Right kidney (tissue), 9 donors: ENCODE results near the gene PSRC1.
"Not testable (repeated sequence)": the region's sequence is repeated elsewhere in the genome, so short reads cannot be mapped to it uniquely, and the experiment has no call there.

Experiments used
- DNase-seq: peaks from one replicate; pipeline ENCODE4 v3.0.0-alpha.2; 2016
- long read RNA-seq, 8 donors: transcript quantifications; one replicate each; lab custom pipeline, GENCODE V29; 2026

PSRC1 gene
- long read RNA-seq, donor 1, partial matches to known transcripts, result 16 of 20 reads
- long read RNA-seq, donor 1, other reads (novel, unspliced or antisense), result 0 of 20 reads
- long read RNA-seq, donor 2, partial matches to known transcripts, result 5 of 10 reads
- long read RNA-seq, donor 2, other reads (novel, unspliced or antisense), result 0 of 10 reads
- long read RNA-seq, donor 3, result 0 reads
- long read RNA-seq, donor 4, partial matches to known transcripts, result 7 of 11 reads
- long read RNA-seq, donor 4, other reads (novel, unspliced or antisense), result 0 of 11 reads
- long read RNA-seq, donor 5, partial matches to known transcripts, result 0 of 5 reads
- long read RNA-seq, donor 5, other reads (novel, unspliced or antisense), result 0 of 5 reads
- long read RNA-seq, donor 6, partial matches to known transcripts, result 5 of 6 reads
- long read RNA-seq, donor 6, other reads (novel, unspliced or antisense), result 0 of 6 reads
- long read RNA-seq, donor 7, partial matches to known transcripts, result 21 of 26 reads
- long read RNA-seq, donor 7, other reads (novel, unspliced or antisense), result 0 of 26 reads
- long read RNA-seq, donor 8, partial matches to known transcripts, result 0 of 5 reads
- long read RNA-seq, donor 8, other reads (novel, unspliced or antisense), result 0 of 5 reads

DNA sequence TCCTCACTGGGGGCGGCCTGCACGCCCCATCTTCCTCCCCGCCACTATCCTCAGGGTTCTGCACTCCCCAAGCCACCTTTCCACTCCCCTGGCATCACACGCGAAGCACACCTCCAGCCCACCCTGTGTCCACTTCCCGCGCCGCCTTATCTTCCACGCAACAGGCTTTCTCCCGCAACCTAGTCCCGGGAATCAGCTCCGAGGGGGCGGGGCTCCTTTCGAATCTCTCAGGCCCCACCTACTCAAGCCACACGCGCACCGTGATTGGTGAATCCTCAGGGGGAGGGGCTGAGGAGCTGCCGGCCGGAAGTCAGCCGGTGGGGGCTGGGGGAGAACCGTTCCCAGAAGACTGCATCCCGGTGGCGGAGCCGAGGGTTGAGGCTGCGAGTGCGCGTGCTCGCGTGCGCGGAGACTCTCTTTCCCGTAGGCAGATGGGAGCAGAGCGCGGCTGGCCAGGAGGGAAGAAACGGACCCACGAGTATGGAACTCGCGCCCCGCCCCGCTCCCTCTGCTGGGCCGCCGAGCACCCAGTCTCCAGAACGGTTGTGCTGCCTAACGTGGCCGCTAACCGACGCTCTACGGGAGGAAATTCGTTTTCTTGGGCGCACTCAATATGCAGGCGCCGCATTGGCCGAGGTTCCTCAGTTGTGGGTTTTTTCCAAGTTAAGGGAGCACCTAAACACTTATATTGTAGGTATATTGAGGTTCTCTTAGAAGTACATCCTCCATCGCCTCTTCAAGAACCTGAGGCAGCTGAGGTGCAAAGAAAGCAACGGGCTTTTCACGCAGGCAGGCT lies at the start of gene PSRC1:
Gene PSRC1, minus strand, starts transcription at position 194 of the 796 bp plus-strand sequence.
- peak; percentile 95 for DNase-seq

DNA sequence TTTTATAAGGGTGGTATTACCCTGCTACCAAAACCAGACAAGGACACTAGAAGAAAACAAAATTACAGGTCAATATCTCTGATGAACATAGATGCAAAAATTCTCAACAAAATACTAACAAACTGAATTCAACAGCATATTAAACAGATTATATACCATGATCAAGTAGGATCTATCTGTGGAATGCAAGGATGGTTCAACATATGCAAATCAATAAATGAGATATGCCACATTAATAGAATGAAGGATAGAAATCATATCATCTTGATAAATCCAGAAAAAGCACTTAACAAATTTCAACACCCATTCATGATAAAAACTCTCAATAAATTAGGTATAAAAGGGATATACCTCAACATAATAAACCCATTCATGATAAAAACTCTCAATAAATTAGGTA lies 48.2 kb upstream of the PSRC1 start:
- DNase-seq, result no peak

DNA sequence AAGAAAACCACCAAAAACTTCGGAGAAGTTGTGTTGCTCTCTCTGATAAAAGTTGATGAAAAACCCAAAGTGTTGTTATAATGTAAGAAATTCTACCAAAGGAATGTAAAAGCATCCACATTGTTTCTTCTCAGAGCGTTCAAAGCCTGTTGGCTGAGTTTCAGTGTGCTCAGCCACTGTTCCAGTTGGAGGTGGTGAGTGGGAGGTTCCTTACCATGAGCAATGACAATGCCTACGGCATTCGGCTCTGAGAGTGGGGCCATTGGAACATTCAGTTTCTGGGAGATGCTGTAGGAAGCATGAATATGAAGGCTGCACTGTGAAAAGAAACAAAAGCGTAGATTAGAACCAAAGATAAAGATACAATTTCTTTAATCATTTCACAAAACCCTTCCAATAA lies 44.3 kb upstream of the PSRC1 start:
- no peak for DNase-seq

DNA sequence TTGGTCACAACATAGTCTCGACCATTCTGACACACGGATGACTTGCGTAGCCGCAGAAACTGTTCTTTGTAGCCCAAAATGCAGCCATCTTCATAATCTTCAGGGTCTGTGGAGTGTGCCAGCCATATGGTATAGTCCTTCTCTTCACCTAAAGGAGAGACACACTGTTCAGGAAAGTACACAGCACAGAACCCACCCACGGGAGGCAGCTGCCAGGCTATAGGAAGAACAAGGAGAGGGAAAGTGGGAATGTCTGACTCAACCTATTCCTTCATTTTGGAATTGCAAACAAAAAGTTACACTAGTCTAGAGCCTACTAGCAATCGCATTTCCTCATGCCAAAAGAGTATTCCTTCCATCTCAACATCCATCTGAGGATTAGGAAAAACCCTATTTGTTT lies 40.0 kb upstream of the PSRC1 start:
- DNase-seq, result no peak

DNA sequence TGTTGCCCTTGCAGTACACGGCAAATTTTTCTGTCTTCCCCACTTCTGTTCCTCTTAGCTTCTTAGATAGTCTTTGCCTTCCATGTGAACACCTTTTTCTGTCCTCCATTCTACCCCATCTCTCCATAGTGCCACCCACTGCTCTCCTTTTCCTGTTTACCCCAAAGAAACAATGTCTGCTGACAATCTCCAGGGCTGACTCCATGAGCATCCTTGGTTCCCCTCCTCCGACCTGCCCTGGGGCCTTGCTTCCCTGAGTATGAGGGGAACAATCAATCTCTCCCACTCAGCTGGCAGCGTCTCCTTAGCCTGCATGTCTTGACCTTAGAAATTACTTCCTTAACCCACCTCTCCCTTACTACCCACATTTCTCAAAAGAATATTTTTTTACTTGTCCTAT lies 36.2 kb upstream of the PSRC1 start:
- DNase-seq, result no peak

DNA sequence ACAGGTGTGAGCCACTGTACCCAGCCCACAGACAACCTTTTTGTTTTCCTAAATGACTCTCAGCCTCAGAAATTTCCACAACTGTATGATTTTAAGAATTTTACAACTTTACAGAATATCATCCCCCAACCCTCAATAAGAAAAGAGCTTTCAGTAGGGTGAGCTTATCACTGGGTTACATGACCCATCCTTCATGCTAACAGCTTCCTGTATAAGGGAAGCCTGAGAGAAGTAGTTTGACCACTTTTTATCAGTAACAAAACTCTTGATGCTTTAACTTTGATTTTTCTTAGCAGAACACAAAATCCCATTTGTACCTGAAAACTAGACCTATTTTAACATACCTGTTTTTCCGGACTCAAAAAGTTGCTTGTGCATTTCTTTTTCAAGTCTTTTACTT lies 33.6 kb upstream of the PSRC1 start:
- no peak for DNase-seq

DNA sequence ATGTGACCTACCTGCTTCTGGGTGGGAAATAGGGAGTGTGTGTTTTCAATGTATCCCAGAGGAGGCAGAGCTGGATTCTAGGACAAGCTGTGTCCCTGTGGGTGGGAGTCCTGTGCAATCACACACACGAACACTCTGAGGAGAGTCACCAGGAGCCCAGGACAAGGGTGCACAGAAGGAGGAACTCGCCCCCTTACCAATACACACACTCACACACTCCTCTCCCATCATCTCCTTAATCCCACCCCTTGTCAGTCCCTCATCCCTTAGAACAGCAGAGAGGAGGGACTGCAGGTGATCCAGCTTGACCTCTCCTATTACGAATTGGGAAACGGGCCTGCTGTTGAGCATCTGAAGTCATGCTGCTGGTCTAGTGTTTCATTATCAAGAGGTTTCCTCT lies 32.3 kb upstream of the PSRC1 start:
- no peak for DNase-seq

DNA sequence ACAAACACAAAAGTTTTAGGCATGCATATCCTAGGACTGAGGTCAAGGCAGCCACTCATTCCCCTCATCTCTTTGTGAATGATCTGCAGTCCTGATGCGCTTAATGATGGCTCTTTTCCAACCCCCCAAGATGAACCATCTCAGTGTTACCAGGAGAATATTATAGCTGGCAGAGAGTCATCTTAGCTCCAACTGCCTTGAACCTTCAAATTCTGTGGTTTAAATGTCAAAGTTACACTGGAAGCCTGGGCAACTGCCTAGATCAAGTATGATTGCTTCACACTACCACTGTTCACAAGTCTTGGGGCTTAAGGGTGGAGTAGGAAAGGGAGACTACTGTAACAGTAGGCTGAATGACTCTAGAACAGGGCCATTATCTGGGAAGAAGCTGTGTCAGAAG lies 31.9 kb upstream of the PSRC1 start:
- no peak for DNase-seq

DNA sequence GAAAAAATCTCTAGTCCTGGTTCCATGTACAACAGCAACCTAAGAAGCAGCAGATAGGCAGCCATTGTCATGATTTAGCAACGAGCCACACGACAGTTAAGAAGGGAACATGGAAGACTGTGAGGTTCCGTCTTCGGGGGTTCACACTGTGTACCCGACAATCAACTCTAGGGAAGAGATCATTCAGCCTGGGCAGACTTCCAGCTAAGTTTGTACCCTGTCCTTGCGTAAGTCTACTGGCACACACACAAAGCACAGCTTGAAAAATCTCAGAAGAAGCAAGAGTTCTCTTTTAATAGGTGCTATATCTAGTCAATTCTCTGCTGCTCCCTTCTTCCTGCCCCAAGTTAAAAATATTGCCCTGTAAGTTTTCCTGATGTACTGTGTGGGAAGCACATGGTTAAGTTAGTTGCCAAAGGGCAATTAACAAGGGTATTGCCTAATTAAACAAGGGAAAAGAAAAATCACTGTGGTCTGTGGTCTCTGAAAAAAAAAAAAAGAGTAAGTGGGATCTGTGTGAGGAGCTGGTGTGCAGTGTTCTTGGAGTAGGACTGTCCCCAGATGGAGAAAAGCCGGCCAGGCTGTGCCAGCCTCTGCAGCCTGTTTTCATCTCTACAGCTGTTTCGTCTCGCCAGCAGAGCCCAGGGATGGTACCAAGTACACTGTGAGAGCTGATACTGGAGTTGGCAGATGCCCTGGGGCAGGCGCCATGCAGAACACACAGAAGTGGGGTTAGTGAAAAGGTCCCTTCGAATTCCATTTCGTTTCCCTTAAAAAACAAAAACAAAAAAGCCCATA lies 30.2 kb upstream of the PSRC1 start:
- no peak for DNase-seq

DNA sequence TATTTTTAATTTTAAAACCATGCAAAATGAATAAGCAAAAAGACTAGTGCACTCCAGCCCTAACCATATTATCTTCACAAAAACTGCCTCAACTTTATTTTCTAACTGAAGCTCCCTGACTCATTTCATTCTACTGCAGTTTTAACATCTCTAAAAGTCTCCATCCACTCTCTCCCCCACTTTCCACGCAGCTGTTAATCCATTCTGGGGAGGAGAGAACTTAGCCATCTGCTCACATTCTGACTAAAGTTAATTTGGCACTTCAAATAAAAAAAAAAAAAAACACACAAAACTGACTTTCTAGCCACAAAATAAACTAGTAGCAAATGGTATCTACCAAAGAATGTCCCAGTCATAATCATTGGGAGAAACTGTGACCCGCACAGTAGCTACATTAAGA lies 29.3 kb upstream of the PSRC1 start:
- DNase-seq, result no peak

DNA sequence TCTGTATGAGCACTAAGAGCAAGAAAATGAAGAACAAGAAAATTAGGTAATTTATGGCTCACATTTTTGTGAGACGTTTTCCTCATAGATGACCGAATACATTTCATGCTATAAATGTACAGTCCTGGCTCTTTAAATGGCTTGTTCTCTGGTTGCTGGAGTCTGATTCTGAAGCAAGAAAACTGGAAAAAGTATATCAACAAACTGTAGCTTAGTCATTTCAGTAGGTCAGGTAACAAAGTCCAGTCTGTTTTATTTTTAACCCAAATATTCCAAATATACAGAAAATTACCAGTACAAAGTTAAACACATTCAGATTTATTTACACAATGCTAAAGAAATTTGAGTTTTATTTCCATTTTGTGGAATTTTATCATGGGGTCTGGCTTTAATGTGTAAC lies 26.4 kb upstream of the PSRC1 start:
- DNase-seq, result no peak

DNA sequence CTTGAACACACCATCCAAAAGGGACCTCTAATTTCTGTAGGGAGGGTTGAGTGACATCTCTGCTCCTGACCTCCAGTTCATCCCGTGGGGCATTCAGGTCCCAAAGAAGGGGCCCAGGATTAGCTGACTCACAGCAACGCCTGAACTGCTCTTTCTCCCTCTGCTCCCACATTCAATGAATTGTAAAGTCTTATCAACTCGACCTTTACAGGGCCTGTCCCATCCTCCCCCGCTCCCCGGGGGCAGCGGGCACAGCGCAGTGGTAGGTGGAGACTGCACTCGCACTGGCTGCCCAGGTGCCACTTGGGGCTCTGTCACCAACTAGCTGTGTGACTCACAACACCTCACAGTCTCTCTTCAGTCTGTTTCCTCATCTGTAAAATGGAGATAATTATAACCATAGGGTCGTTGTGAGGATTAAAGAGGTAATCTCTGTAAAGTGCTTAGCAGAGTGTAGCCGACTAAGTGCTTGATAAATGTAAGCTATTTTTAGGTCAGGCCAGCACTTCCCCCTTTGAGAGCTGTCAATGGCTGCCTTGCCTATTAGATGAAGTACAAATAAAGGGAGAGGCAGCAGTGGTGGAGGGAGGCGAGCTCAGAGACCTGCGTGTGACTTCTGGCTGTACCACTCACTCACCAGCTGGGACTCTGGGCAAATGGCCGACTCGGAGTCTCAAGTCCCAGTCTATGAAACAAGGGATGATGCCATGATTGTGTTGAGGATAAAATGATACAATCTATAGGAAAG lies 24.5 kb upstream of the PSRC1 start:
- no peak for DNase-seq

DNA sequence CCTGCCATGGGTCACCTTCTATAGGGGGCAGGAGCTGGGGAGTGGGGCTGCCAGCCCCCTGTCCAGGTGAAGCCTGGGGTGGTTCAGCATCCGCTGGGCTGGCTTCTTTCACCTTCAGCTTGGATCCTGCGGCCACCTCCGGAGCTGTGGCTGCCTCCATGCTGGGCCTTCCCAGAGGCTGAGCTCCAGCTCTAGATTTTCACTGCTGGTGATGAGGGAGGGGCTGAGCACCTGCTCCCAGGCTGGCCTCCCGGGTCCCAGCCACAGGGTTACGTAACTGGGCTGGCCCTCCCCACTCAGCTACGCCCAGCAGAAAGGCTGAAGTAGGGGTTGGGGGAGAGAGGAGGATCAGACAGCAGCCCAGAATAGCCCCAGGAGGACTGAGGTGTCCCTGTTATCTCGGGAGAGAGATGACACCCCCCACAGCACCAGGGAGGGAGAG lies 23.9 kb upstream of the PSRC1 start, which contains the start of gene MYBPHL:
Gene MYBPHL, minus strand, starts transcription at position 180 of the 442 bp plus-strand sequence. Its CDS starts 20 bp downstream, at position 160.
- DNase-seq, result no peak

DNA sequence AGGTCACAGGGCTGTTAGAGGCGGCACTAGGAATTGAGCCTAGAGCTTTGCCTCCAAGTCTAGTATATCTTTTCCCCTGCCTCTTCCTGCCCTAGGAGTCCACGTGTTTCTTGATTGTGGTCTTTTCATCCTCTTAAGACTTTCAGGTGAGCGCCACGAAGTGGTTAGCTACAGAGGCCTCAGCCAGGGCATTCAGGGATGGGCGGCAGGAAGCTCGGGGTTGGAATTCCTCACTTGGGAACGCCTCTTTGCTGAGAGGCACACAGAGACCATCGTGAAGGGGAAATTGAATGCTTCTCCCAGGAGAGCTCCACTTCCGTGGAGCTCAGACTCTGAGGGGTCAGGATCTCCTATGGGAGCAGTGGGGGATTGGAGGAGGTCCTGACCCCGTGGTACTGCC lies 23.0 kb upstream of the PSRC1 start:
- not testable (repeated sequence) for DNase-seq

DNA sequence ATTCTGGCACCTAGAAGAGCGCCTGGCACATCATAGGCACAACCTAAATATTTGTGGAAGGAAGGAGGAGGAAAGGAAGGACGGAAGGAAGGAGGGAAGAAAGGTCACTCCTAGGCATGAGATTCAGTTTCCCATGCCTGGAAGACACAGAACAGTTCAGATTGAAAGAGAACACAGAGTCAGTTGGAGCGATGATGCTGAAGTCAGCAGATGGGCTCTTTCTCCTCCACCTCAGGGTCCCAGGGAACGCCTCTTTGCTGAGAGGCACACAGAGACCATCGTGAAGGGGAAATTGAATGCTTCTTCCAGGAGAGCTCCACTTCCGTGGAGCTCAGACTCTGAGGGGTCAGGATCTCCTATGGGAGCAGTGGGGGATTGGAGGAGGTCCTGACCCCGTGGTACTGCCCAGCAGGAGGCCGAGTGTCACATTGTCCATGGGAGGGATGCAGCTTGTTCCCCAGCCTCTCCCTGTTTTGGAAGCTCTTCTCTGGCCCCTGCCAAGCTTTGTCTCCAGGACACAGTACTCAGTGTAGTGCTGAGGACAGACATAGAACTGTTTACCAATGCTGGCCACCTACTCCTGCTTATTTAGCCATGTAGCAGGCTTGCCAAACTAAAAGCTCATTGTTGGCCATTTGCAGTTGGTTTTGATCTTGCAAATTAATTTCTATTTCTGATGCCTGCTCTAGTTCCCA lies 21.4 kb upstream of the PSRC1 start:
- no peak for DNase-seq

DNA sequence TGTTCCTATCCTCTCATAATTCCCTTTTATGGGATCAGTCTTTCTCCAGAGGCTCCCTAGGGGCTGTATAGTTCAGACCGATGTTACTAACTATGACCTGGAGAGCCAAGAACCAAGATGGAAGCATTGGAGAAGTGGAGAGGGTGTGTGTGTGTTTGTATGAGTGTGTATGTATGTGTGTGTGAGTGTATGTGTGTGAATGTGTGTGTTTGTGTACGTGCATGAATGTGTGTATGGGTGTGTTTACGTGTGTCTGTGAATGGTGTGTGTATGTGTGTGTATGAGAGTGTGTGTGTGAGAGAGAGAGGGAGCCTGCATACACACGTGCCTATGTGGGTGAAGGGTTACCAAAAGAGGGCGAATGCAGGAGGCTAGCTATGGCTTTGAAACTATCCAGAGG lies 18.9 kb upstream of the PSRC1 start:
- no peak for DNase-seq

DNA sequence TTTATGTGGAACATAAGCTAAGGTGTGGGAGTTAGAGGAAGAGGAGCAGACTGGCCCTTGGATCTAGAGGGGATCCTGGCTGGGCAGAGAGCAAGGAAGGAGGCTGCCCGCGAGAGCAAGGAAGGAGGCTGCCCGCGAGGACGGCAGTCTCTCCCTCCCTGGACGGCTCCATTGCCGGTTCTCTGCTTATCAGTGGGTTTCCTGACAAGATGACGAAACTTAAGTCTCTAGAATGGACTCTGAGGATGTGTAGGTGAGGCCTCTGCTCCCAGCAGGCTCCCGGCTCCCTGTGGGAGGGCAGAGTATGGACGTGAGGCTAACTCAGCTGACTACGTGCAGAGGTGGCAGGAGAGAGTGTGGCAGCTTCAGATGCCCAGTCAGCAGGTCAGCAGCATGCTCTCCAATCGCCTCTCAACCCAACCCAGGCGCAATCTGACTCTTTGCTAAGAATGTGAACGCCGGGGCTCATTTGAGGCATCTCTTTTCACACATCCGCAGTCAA lies 17.8 kb upstream of the PSRC1 start:
- no peak for DNase-seq

DNA sequence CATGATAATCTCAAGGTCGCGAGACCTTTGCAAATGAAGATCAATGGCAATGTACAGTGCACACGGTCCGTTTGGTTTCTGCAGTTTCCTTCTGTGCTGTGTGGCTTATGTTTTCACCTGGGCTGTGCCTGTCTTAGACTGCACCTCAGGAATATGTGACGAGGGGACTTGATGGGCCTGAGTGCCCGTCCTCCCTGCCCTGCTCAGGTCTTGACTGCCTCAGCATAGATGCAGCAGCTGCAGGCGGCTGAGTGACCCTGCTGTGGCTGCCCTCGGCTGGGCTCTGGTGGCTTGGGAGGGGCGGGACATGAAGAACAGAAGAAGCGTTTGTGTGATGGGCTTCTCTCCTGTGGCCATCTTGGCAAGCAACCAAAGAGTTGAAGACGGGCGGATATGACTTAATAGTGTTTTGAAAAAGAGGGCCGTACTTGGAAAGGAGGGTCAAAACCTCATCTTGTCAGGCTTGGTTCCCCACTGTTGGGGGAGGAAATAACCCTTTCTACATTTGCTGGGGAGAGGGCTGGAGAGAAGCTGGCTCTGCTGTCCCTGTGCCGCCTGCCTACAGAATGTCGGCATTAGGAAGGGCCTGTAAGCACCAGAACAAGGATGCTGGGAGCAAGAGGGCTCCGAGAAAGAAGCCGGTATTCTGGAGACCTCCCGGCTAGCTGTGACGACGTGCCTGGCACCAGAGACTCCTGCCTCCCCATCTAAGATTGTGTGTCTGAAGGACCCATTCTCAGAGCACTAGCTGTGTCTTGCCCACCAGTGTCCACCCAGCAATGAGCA lies 16.8 kb upstream of the PSRC1 start:
- no peak for DNase-seq

DNA sequence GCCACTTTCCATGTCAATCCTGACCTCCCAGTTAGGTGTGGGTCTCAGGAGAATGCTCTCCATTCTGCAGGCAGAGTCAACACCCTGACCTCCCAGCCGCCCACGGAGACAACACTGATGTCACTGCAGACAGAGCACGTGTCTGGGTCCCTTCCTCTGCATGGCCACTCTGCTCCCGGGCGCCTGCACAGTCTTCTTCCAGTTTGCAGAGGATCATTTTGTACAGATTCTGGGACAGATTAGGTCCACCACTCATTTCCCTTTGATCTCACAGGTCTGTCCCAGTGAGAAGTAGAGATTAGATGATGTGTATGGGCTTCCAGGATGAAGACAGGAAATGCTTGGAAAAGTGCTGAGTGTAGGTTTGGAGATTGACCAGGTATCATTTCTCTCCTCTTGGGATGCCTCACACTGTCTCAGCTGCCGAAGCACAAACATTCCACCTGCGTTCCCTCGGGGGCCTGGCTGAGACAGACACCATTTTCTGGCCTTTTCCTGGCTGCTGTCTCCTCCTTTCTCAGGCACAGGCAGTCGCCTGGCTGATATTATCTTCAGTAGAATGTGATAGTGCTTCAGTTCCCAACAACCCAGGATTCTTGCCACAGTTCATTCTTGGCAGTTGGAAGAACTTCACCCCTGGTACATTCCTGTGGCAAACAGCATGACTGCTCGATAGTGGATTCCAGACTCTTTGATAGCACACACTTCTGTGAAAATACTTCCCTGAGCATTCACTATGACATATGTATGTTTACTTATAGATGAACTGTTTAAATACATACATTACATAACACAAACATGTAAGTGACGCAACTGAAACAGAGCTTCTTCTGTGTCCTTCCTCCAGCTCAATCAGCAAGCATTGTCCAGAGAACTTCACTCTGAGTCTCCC lies 16.0 kb upstream of the PSRC1 start:
- DNase-seq, result no peak
